Brain microvascular endothelial cell (primary cell): ENCODE results near the gene NDRG3.

Source experiments
- DNase-seq: peaks from one replicate; pipeline ENCODE4 v3.0.0-alpha.2; 2020
- H3K27ac ChIP-seq: fragments of 250-450 bp; sonication (Bioruptor Pico); 2 replicates; pipeline ENCODE4 v1.5.1; 2020; ENCODE audit warnings: mild to moderate bottlenecking, moderate library complexity
- H3K27me3 ChIP-seq: fragments of 250-450 bp; sonication (Bioruptor Pico); replicated peaks from 2 replicates; pipeline ENCODE4 v1.5.1; 2020; ENCODE audit warnings: mild to moderate bottlenecking
- H3K36me3 ChIP-seq: fragments of 250-450 bp; sonication (Bioruptor Pico); replicated peaks from 2 replicates; pipeline ENCODE4 v1.5.1; 2020; ENCODE audit warnings: mild to moderate bottlenecking
- H3K4me3 ChIP-seq: 2 replicates; pipeline ENCODE4 v1.5.1; 2011; ENCODE audit warnings: low read depth, mild to moderate bottlenecking, control low read depth, low read length, moderate library complexity
- CTCF ChIP-seq: IDR thresholded peaks from 2 replicates; pipeline ENCODE4 v1.5.1; 2011; ENCODE audit warnings: low read depth, mild to moderate bottlenecking, moderate library complexity, low read length, control low read depth, inconsistent platforms; ENCODE audit errors: missing control alignments
- in situ Hi-C: cut with HindIII; loops from 2 replicates; pipeline ENCODE4 v1.10.0; 2017; ENCODE audit warnings: low sequenced_read_pairs, low pct_ligation_motif_present

Gene NDRG3

GRCh38 chr20:36736451-36737182 lies 9.3 kb downstream of the NDRG3 start:
- Histone ChIP-seq H3K27ac (no peak overlapping the region), H3K36me3 (no peaks in the 10 kb centered on the region), H3K27me3 (no peaks in the 10 kb centered on the region), H3K4me3 (no peak overlapping the region)
- in situ Hi-C loops, result no loop called here
- no peak for TF ChIP-seq CTCF
- DNase-seq, result no peak

- TF ChIP-seq CTCF, result no peak
- H3K4me3 ChIP-seq, result no peak overlapping the region
- in situ Hi-C loops, result no loop called here
- no peaks in the 10 kb centered on the region for H3K27me3 ChIP-seq
- H3K27ac ChIP-seq, result no peak overlapping the region
- no peak for DNase-seq
- no peaks in the 10 kb centered on the region for H3K36me3 ChIP-seq
Observed at GRCh38 chr20:36732456-36732855, 13.4 kb downstream of the NDRG3 start.

- Histone ChIP-seq H3K36me3 (no peaks in the 10 kb centered on the region), H3K27me3 (no peaks in the 10 kb centered on the region), H3K4me3 (no peak overlapping the region), H3K27ac (no peak overlapping the region)
- DNase-seq, result peak; percentile 22
- in situ Hi-C loops, result no loop called here
- peak; percentile 30 for TF ChIP-seq CTCF
Observed at GRCh38 chr20:36728986-36729385, 16.9 kb downstream of the NDRG3 start.

DNA sequence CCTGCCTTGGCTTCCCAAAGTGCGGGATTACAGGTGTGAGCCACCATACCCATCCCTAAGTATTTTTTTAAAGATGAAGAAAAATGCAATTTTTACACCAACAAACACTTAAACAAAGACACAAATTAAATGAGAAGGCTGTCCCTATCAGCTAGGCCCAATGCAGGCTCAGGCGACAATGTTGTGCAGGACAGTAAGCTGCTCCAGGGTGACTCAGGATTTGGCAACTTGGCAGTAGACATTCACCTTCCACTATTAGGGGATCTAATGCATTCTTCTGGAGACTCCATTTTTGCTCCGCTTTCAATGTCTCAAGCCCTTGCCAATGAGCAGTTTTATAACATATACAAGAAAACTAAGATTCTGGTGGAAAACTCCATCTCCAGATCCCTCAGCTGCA lies 19.7 kb downstream of the NDRG3 start:
- Histone ChIP-seq H3K27ac (no peak overlapping the region), H3K36me3 (no peaks in the 10 kb centered on the region), H3K4me3 (no peak overlapping the region), H3K27me3 (no peaks in the 10 kb centered on the region)
- no peak for TF ChIP-seq CTCF
- no peak for DNase-seq
- in situ Hi-C loops, result no loop called here

- Histone ChIP-seq H3K36me3 (peaks cover 2% of the 10 kb centered on the region), H3K27me3 (no peaks in the 10 kb centered on the region), H3K27ac (no peak overlapping the region), H3K4me3 (no peak overlapping the region)
- no peak for TF ChIP-seq CTCF
- no peak for DNase-seq
- in situ Hi-C loops, result no loop called here
Observed at GRCh38 chr20:36720510-36720909, 25.4 kb downstream of the NDRG3 start.

- Histone ChIP-seq H3K36me3 (peaks cover 2% of the 10 kb centered on the region), H3K27me3 (no peaks in the 10 kb centered on the region), H3K4me3 (no peak overlapping the region), H3K27ac (no peak overlapping the region)
- peak; percentile 36 for TF ChIP-seq CTCF
- no peak for DNase-seq
- in situ Hi-C loops, result no loop called here
Observed at GRCh38 chr20:36717657-36718056, 28.2 kb downstream of the NDRG3 start.
